NCI-H2029 (cell line): ENCODE measurements around the gene RPS6KA6.

Source experiments
- DNase-seq: peaks from one replicate; lab custom pipeline; 2025; lab: John Stamatoyannopoulos, UW

Gene RPS6KA6

DNA sequence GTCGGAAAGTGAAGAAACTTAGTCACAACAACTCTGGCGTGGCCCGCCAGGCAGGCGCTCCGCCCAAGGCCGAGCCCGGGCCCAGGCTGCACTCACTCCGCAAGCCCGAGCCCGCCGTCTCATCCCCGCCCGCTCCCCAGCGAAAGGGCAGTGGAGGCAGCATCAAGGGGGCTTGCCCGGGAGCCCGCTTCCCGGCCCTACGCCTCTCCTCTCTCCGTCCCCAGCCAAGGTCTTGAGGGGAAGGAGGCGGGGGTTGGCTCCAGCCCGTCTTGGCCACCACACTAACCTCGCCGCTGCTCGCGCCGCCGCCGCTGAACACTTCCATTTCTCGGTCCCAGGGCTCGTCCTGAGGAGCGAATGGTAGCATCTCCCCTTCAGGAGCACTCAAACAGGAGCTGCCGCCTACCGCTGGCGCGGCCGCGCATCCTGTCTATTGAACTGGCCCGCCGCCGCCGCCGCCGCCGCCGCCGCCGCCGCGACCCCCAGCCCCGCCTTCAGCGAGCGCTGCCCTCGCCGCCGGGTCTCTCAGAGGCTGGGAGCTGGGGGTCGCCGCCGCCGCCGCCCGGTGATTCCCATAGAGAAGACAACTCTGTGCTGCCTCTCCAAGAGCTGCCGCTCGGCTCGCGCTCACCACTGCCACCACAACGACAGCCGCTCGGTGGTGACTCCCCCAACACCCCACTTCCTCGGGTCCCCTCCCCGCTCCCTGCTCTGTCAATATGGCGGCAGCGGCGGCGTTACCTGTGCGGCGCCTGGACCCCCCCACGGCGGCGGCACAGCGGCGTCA, at the start of gene RPS6KA6:
Gene RPS6KA6 (minus strand): TSS at position 667 of the 787 bp plus-strand sequence. CDS start 300 bp downstream, at position 367.
- DNase-seq, result no peak

- no peak for DNase-seq
These were observed 36.7 kb upstream of the RPS6KA6 start for GRCh38 chrX:84224741-84225140.

- no peak for DNase-seq
These were observed 35.3 kb upstream of the RPS6KA6 start for GRCh38 chrX:84223261-84223660.

GRCh38 chrX:84221181-84221580, 33.2 kb upstream of the RPS6KA6 start:
- DNase-seq, result no peak

DNA sequence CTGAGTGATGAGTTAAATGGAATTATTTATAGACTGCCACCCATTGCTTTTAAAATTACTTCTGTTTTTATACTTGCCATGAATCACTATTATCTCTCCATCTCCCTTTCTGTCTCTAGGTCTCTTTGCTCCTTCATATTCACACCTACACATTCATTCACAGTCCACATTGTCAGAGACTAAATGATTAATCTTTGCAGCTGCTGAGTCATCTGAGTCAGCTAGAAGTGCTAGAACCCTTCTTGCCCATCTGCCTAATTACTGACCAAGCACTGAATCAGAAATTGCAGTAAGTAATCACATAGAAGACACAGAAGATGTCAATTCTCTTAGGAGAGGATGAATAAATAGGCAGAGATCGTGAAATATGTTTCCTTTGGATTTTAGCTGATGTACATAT, 31.6 kb upstream of the RPS6KA6 start:
- no peak for DNase-seq

GRCh38 chrX:84218726-84219125, 30.7 kb upstream of the RPS6KA6 start:
- no peak for DNase-seq

GRCh38 chrX:84216881-84217280, 28.9 kb upstream of the RPS6KA6 start:
- no peak for DNase-seq

- peak; percentile 25 for DNase-seq
These were observed 28.4 kb upstream of the RPS6KA6 start for GRCh38 chrX:84216406-84216805.

DNA sequence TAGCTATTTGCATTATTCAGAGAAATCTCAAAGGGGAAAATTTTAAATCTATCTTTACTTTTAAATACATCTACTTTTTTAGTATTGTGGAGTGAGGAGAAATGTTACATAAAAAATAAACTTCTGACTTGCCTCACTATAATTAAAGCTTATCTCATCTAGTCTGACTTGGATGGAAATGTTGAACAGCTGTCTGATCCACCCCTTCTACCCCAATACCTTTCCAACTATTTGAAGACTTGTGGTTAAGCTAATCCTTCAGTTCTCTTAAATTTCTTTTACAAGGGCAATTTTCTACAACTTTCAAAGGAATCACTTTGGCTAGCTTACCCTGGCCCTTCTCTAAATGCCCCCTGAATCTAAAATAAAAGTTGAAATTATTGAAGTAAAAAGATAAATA, 17.3 kb upstream of the RPS6KA6 start:
- DNase-seq, result no peak

GRCh38 chrX:84199688-84200087, 11.7 kb upstream of the RPS6KA6 start:
- no peak for DNase-seq

DNA sequence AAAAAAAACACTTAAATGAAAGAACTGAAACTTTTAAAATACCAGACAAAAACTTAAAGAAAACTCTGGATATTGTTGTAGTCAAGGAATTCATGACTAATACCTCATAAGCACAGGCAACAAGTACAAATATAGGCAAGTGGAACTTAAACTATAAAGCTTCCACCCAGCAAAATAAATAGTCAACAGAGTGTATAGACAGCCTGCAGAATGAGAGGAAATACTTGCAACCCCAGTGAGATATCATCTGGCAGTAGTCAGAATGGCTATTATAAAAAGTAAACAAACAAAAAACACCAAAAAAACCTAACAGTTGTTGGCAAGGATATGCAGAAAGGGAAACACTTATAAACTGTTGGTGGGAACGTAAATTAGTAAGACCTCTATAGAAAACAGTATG, 9.6 kb upstream of the RPS6KA6 start:
- no peak for DNase-seq

DNA sequence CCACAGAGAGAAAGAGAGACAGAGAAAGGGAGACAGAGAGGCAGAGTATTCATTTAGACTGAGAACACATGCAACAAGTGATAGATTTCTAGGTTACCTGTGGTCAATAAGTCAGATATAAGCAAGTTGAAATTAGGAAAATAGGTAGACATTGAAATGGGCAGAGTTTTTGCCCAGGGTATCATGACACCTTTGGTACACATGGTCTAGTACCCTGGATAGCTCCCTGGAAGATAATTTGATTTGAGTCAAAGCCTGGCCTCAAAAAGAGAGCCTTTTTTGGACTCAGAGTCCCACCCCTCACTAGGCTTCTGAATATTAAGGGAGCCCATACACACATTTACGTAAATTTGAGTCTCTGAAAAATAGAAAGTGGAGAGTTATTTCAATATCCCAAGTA, 4.0 kb upstream of the RPS6KA6 start:
- no peak for DNase-seq

GRCh38 chrX:84189125-84189524, 1.1 kb upstream of the RPS6KA6 start:
- DNase-seq, result no peak

DNA sequence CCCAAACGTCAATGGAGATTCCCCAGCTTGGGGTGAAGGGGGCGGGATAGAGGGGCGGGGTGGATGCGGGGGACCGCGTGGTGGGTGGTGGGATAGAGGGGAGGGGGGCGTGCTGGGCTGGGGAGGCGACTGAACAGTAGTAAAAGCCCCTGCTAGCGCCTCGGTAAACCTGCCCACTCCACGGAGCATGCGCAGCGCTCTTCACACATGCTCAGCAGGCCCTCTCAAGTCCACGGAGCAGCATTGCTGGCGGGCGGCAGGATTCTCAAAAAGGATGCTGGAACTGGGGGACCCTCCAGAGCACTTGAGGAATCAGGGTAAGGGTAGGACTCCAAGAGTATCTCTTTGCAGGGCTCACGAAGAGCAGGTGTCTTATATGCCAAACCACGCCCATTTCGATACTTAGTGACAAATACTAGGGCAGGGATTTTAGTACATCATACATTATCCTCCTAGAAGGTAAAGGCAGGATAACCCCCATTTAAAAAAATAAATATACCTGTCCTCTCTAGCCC, 378 bp upstream of the RPS6KA6 start:
- peak; percentile 27 for DNase-seq

DNA sequence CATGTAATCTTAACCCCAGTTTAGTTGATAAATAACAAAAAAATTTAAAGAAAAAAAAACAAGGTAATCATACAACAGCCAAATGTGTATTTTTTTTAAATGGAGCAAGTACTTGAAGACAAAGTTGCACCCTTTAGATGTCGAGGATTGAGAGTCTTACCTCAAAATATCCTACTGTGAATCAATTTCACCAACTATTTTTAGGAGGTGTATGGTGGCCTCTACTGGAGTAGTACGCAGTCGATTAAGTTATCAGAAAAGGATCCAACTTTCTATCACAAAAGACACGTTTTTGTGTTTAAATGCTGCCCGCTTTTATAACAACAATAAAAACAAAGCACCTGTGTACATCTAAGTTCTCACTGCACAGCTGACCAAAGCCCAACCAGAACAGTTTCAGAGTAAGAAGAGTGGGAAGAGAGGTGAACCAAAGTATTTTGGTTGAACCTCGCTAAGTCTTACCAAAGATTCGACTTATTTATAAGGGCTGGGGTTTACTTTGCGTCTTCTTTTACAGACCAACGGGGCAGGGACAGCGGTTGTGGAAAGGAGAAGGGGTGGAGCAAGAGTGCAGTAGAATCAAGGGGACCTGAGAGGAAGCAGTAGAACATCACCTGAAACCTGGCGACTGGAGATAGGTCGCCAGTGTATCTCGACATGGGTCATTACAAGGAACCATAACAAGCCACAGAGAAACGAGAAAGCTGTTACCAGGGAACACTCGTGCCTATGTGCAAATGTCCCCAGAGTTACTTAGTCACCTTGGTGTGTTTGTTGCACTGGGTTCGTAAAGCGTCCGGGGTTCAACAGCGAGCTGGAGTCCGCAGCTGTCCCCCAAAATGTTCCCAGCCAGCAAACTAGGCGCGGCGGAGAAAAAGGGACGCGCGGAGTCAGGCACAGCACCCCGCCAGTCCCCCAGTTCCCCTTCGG, 1.1 kb downstream of the RPS6KA6 start:
- no peak for DNase-seq

GRCh38 chrX:84182516-84182915, 5.5 kb downstream of the RPS6KA6 start:
- no peak for DNase-seq

- DNase-seq, result no peak
These were observed 12.0 kb downstream of the RPS6KA6 start for GRCh38 chrX:84175958-84176357.

- DNase-seq, result no peak
These were observed 12.7 kb downstream of the RPS6KA6 start for GRCh38 chrX:84175274-84175673.

DNA sequence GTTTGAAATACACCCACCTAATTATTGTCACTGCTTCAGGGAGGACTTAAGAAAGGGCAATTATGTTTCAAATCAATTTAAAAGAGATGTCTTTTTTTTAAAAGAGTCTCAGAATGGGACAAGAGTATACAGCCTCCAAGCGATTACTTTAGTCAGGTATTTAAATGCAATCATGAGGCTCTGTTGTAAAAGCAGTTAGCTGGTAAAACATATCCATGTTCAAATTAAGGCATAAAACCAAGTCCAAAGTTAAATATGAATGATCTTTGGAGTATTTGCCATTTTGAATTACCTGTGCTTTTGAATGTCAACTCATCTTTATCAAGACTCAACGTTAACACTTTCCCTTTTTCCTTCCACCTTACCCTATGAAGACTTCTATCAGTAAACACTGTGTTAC, 13.7 kb downstream of the RPS6KA6 start:
- DNase-seq, result no peak

GRCh38 chrX:84170931-84171330, 17.1 kb downstream of the RPS6KA6 start:
- DNase-seq, result no peak

DNA sequence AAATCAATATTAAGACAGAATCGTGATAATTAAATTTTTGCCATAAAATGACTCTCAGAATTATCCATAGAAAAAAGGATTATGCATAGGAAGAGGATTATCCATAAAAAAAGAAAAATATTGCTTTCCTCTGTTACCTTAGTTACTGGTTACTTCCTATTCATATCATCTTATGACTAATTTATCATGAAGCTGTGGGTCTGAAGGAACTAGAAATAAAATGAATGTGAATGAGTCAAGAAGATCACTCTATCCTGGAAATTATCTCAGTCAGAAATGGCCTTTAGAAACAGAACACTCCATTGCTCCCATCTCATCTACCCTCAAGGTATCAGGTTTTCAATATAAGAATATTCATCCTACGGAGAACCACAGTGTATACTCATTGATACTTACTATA, 19.4 kb downstream of the RPS6KA6 start:
- DNase-seq, result no peak

GRCh38 chrX:84168095-84168494, 19.9 kb downstream of the RPS6KA6 start:
- DNase-seq, result no peak

GRCh38 chrX:84165711-84166110, 22.3 kb downstream of the RPS6KA6 start:
- DNase-seq, result no peak
